ENCODE data around the gene IFI30.
A peak's percentile ranks its signal among the peaks of the same experiment; 100 is the strongest.

The IFI30 gene

GRCh38 chr19:18167975-18168645 is 5.5 kb upstream of the IFI30 start:
- H3K4me3 ChIP-seq (ENCODE audit: control insufficient read depth in 1 of 7, extremely low read depth in 1 of 7, insufficient read depth in 4 of 7, low read depth in 2 of 7, low read length in 6 of 7), result no peak overlapping the region
- ChIA-PET CTCF (interaction anchor here (0.6 to 2.4 kb wide), 14 partner anchors 9 to 208 kb away, joined by 3 to 16 read pairs (median 4); no protein-coding TSS in a partner anchor), POLR2A (interaction anchor here (0.6 to 1.0 kb wide), 2 partner anchors 13 to 144 kb away, joined by 3 to 6 read pairs; no protein-coding TSS in a partner anchor)
- H3K36me3 ChIP-seq (ENCODE audit: control insufficient read depth in 4 of 4, insufficient read depth in 4 of 4, low read length in 3 of 4), result peaks cover 5 to 57% (median 36%) of the 10 kb centered on the region in 4 experiments
- WGBS (ENCODE audit: insufficient coverage), result 89% methylated on average over 9 of the region's 14 CpGs
- peak; percentile 63 to 79 (median 74) for DNase-seq
- no peaks in the 10 kb centered on the region for H3K9me3 ChIP-seq (ENCODE audit: control extremely low read depth in 1 of 5, control insufficient read depth in 4 of 5, insufficient read depth in 2 of 5, low read depth in 1 of 5, low read length in 4 of 5)
- H3K27me3 ChIP-seq (replicated peaks in 2 of 5; ENCODE audit: control insufficient read depth in 4 of 5, insufficient read depth in 5 of 5, low read length in 4 of 5), result no peaks in the 10 kb centered on the region
- peaks cover 0 to 18% (median 12%) of the 10 kb centered on the region in 4 experiments for H3K4me1 ChIP-seq (ENCODE audit: control extremely low read depth in 1 of 4, control insufficient read depth in 4 of 4, insufficient read depth in 4 of 4, low read length in 3 of 4)
- H3K27ac ChIP-seq (ENCODE audit: insufficient read depth in 1 of 2, low read depth in 1 of 2, low read length in 2 of 2, poor library complexity in 1 of 2, severe bottlenecking in 2 of 2), result no peak overlapping the region

GRCh38 chr19:18168673-18169381 is 4.8 kb upstream of the IFI30 start:
- no peaks in the 10 kb centered on the region for H3K27me3 ChIP-seq (replicated peaks in 2 of 5; ENCODE audit: control insufficient read depth in 4 of 5, insufficient read depth in 5 of 5, low read length in 4 of 5)
- no peak overlapping the region for H3K4me3 ChIP-seq (ENCODE audit: control insufficient read depth in 1 of 7, extremely low read depth in 1 of 7, insufficient read depth in 4 of 7, low read depth in 2 of 7, low read length in 6 of 7)
- H3K4me1 ChIP-seq (ENCODE audit: control extremely low read depth in 1 of 4, control insufficient read depth in 4 of 4, insufficient read depth in 4 of 4, low read length in 3 of 4), result peaks cover 0 to 25% (median 19%) of the 10 kb centered on the region in 4 experiments
- no peaks in the 10 kb centered on the region for H3K9me3 ChIP-seq (ENCODE audit: control extremely low read depth in 1 of 5, control insufficient read depth in 4 of 5, insufficient read depth in 2 of 5, low read depth in 1 of 5, low read length in 4 of 5)
- no peak overlapping the region for H3K27ac ChIP-seq (ENCODE audit: insufficient read depth in 1 of 2, low read depth in 1 of 2, low read length in 2 of 2, poor library complexity in 1 of 2, severe bottlenecking in 2 of 2)
- DNase-seq, result no peak
- WGBS (ENCODE audit: insufficient coverage), result 97% methylated on average over 60 of the region's 66 CpGs
- CTCF ChIA-PET, result interaction anchor here (0.8 to 2.7 kb wide), 13 partner anchors 8 to 158 kb away, joined by 3 to 16 read pairs (median 5); partner anchors contain the start of gene MPV17L2
- POLR2A ChIA-PET, result interaction anchor here (1.0 kb wide), 1 partner anchor 145 kb away, joined by 3 read pairs; no protein-coding TSS in a partner anchor
- peaks cover 5 to 51% (median 31%) of the 10 kb centered on the region in 4 experiments for H3K36me3 ChIP-seq (ENCODE audit: control insufficient read depth in 4 of 4, insufficient read depth in 4 of 4, low read length in 3 of 4)

- H3K36me3 ChIP-seq (ENCODE audit: control insufficient read depth in 4 of 4, insufficient read depth in 4 of 4, low read length in 3 of 4), result peaks cover 5 to 40% (median 25%) of the 10 kb centered on the region in 4 experiments
- 86% methylated on average over 5 of the region's 16 CpGs for WGBS (ENCODE audit: insufficient coverage)
- peaks cover 0 to 43% (median 30%) of the 10 kb centered on the region in 4 experiments for H3K4me1 ChIP-seq (ENCODE audit: control extremely low read depth in 1 of 4, control insufficient read depth in 4 of 4, insufficient read depth in 4 of 4, low read length in 3 of 4)
- no peaks in the 10 kb centered on the region for H3K9me3 ChIP-seq (ENCODE audit: control extremely low read depth in 1 of 5, control insufficient read depth in 4 of 5, insufficient read depth in 2 of 5, low read depth in 1 of 5, low read length in 4 of 5)
- H3K27me3 ChIP-seq (replicated peaks in 2 of 5; ENCODE audit: control insufficient read depth in 4 of 5, insufficient read depth in 5 of 5, low read length in 4 of 5), result peaks cover 0 to 3% (median 0%) of the 10 kb centered on the region in 5 experiments
- ChIA-PET CTCF (interaction anchor here (0.6 to 2.7 kb wide), 7 partner anchors 11 to 82 kb away, joined by 3 to 8 read pairs (median 4); partner anchors contain the start of gene MPV17L2), POLR2A (no interaction called here)
- no peak for DNase-seq
- H3K27ac ChIP-seq (ENCODE audit: insufficient read depth in 1 of 2, low read depth in 1 of 2, low read length in 2 of 2, poor library complexity in 1 of 2, severe bottlenecking in 2 of 2), result no peak overlapping the region
- H3K4me3 ChIP-seq (ENCODE audit: control insufficient read depth in 1 of 7, extremely low read depth in 1 of 7, insufficient read depth in 4 of 7, low read depth in 2 of 7, low read length in 6 of 7), result no peak overlapping the region
These were observed 2.8 kb upstream of the IFI30 start for GRCh38 chr19:18170714-18171255.

- Histone ChIP-seq H3K4me1 (ENCODE audit: control extremely low read depth in 1 of 4, control insufficient read depth in 4 of 4, insufficient read depth in 4 of 4, low read length in 3 of 4) (peaks cover 0 to 45% (median 30%) of the 10 kb centered on the region in 4 experiments), H3K27ac (ENCODE audit: insufficient read depth in 1 of 2, low read depth in 1 of 2, low read length in 2 of 2, poor library complexity in 1 of 2, severe bottlenecking in 2 of 2) (no peak overlapping the region), H3K4me3 (ENCODE audit: control insufficient read depth in 1 of 7, extremely low read depth in 1 of 7, insufficient read depth in 4 of 7, low read depth in 2 of 7, low read length in 6 of 7) (no peak overlapping the region), H3K36me3 (ENCODE audit: control insufficient read depth in 4 of 4, insufficient read depth in 4 of 4, low read length in 3 of 4) (peaks cover 4 to 32% (median 18%) of the 10 kb centered on the region in 4 experiments), H3K9me3 (ENCODE audit: control extremely low read depth in 1 of 5, control insufficient read depth in 4 of 5, insufficient read depth in 2 of 5, low read depth in 1 of 5, low read length in 4 of 5) (no peaks in the 10 kb centered on the region), H3K27me3 (replicated peaks in 2 of 5; ENCODE audit: control insufficient read depth in 4 of 5, insufficient read depth in 5 of 5, low read length in 4 of 5) (peaks cover 0 to 3% (median 0%) of the 10 kb centered on the region in 5 experiments)
- DNase-seq, result no peak
- WGBS (ENCODE audit: insufficient coverage), result 95% methylated on average over 8 of the region's 8 CpGs
- ChIA-PET POLR2A (no interaction called here), CTCF (interaction anchor here (0.8 to 1.6 kb wide), 4 partner anchors 8 to 59 kb away, joined by 3 to 7 read pairs (median 6); no protein-coding TSS in a partner anchor)
These were observed 1.8 kb upstream of the IFI30 start for GRCh38 chr19:18171605-18172327.

- H3K4me1 ChIP-seq (ENCODE audit: control extremely low read depth in 1 of 4, control insufficient read depth in 4 of 4, insufficient read depth in 4 of 4, low read length in 3 of 4), result peaks cover 0 to 45% (median 30%) of the 10 kb centered on the region in 4 experiments
- WGBS (ENCODE audit: insufficient coverage), result 88% methylated on average over 6 of the region's 7 CpGs
These were observed 1.1 kb upstream of the IFI30 start for GRCh38 chr19:18172331-18173053.

GRCh38 chr19:18173054-18173571 is 500 bp upstream of the IFI30 start:
- CTCF ChIA-PET, result interaction anchor here (1.4 to 1.6 kb wide), 2 partner anchors 9 to 12 kb away, joined by 6 to 7 read pairs; no protein-coding TSS in a partner anchor
- POLR2A ChIA-PET, result no interaction called here

More at GRCh38 chr19:18172331-18173053, 1.1 kb upstream of the IFI30 start:
- Histone ChIP-seq H3K4me3 (ENCODE audit: control insufficient read depth in 1 of 7, extremely low read depth in 1 of 7, insufficient read depth in 4 of 7, low read depth in 2 of 7, low read length in 6 of 7) (no peak overlapping the region), H3K9me3 (ENCODE audit: control extremely low read depth in 1 of 5, control insufficient read depth in 4 of 5, insufficient read depth in 2 of 5, low read depth in 1 of 5, low read length in 4 of 5) (no peaks in the 10 kb centered on the region), H3K27me3 (replicated peaks in 2 of 5; ENCODE audit: control insufficient read depth in 4 of 5, insufficient read depth in 5 of 5, low read length in 4 of 5) (peaks cover 0 to 3% (median 0%) of the 10 kb centered on the region in 5 experiments), H3K27ac (ENCODE audit: insufficient read depth in 1 of 2, low read depth in 1 of 2, low read length in 2 of 2, poor library complexity in 1 of 2, severe bottlenecking in 2 of 2) (peak overlapping the region in 1 of 2 experiments; percentile 54), H3K36me3 (ENCODE audit: control insufficient read depth in 4 of 4, insufficient read depth in 4 of 4, low read length in 3 of 4) (peaks cover 0 to 29% (median 13%) of the 10 kb centered on the region in 4 experiments)
- POLR2A ChIA-PET, result no interaction called here
- DNase-seq, result no peak
- CTCF ChIA-PET, result interaction anchor here (1.4 to 1.6 kb wide), 2 partner anchors 9 to 11 kb away, joined by 6 to 7 read pairs; no protein-coding TSS in a partner anchor

More at GRCh38 chr19:18173054-18173571, 500 bp upstream of the IFI30 start:
- Histone ChIP-seq H3K27ac (ENCODE audit: insufficient read depth in 1 of 2, low read depth in 1 of 2, low read length in 2 of 2, poor library complexity in 1 of 2, severe bottlenecking in 2 of 2) (peak overlapping the region in 1 of 2 experiments; percentile 54), H3K9me3 (ENCODE audit: control extremely low read depth in 1 of 5, control insufficient read depth in 4 of 5, insufficient read depth in 2 of 5, low read depth in 1 of 5, low read length in 4 of 5) (no peaks in the 10 kb centered on the region), H3K36me3 (ENCODE audit: control insufficient read depth in 4 of 4, insufficient read depth in 4 of 4, low read length in 3 of 4) (peaks cover 0 to 27% (median 10%) of the 10 kb centered on the region in 4 experiments), H3K4me3 (ENCODE audit: control insufficient read depth in 1 of 7, extremely low read depth in 1 of 7, insufficient read depth in 4 of 7, low read depth in 2 of 7, low read length in 6 of 7) (peak overlapping the region in 5 of 7 experiments; percentile 64 to 91 (median 79)), H3K4me1 (ENCODE audit: control extremely low read depth in 1 of 4, control insufficient read depth in 4 of 4, insufficient read depth in 4 of 4, low read length in 3 of 4) (peaks cover 0 to 45% (median 30%) of the 10 kb centered on the region in 4 experiments), H3K27me3 (replicated peaks in 2 of 5; ENCODE audit: control insufficient read depth in 4 of 5, insufficient read depth in 5 of 5, low read length in 4 of 5) (peaks cover 0 to 3% (median 0%) of the 10 kb centered on the region in 5 experiments)
- peak in 2 of 3 donors; percentile 74 to 83 for DNase-seq
- 16% methylated on average over 6 of the region's 18 CpGs for WGBS (ENCODE audit: insufficient coverage)

All from common myeloid progenitor, CD34-positive (primary cell).